Islet precursor cell (in vitro differentiated cells): ENCODE data around the gene TRABD.
"Not testable (repeated sequence)": the region's sequence is repeated elsewhere in the genome, so short reads cannot be mapped to it uniquely, and the experiment has no call there.

Experiments
- DNase-seq: peaks from one replicate; pipeline ENCODE4 v3.0.0-alpha.2; 2018

The TRABD gene

DNA sequence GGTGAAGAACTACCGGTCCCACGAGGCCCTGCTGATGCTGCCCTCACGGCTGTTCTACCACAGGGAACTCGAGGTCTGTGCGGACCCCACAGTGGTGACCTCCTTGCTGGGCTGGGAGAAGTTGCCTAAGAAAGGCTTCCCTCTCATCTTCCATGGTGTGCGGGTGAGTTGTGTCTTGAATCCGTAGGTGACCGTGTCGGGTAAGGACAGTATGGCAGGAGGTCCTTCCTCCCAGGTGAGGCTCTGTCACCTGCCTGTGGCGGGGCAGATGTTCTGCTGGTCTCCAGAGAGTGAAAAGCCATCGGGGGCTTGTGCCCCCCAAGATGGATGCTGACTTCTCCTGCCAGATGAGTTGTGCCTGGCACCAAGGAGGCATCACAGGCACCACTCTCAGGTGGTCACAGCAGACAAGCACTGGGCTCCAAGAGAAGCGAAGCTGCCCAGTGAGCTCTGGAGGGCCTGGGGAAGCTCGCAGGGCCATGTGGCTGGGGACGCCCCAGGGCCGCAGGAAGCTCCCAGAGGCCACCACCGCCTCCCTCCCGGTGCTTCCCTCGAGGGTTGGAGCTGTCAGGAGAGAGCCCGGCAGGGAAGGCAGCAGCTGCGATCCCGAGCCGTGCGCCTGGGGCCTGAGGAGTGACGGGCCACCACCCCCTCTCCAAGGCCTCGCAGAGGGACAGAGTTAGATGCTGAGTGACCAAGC lies 32.5 kb upstream of the TRABD start:
- no peak for DNase-seq

DNA sequence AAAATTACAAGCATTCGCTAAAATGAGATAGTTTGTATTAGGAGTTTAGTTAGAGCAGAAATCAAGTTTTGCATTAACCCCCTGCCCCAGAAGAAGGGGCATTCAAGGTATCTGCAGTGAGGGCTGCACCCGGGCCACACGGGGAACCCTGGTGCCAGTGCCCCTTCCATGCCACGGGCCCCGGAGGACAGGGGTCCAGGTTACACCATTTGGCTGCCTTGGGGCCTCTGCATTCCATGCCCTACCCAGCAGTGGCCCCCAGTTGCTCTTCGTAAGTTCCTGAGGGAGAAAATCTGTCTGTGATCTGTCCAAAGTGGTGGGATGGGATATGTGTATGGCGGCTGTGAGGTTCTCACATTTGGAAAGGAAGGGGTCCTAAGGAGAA lies 32.0 kb upstream of the TRABD start:
- peak; percentile 37 for DNase-seq

GRCh38 chr22:50157709-50158375 lies 27.9 kb upstream of the TRABD start:
- DNase-seq = no peak

DNA sequence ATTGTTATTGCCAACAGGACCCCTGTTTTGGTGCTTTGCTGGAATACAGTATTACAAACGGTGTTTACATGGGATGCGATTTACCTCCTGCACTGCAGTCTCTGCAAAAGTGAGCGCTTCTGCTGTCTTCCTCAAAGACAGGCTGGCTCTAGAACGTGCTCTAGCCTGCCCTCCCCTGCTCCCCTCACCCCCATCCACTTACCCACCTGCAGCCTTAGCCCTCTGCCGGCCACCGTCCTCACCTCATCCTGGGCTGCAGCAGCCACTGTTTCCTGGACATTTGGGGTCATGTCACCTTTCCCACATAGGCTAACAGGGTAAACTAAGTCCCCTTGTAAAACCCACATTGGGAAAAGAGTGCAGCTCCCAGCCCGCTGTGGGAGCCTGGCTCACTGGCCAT lies 24.8 kb upstream of the TRABD start:
- DNase-seq = no peak

- no peak for DNase-seq
These were observed 24.0 kb upstream of the TRABD start for GRCh38 chr22:50161508-50162390.

- no peak for DNase-seq
These were observed 23.2 kb upstream of the TRABD start for GRCh38 chr22:50162391-50162956.

DNA sequence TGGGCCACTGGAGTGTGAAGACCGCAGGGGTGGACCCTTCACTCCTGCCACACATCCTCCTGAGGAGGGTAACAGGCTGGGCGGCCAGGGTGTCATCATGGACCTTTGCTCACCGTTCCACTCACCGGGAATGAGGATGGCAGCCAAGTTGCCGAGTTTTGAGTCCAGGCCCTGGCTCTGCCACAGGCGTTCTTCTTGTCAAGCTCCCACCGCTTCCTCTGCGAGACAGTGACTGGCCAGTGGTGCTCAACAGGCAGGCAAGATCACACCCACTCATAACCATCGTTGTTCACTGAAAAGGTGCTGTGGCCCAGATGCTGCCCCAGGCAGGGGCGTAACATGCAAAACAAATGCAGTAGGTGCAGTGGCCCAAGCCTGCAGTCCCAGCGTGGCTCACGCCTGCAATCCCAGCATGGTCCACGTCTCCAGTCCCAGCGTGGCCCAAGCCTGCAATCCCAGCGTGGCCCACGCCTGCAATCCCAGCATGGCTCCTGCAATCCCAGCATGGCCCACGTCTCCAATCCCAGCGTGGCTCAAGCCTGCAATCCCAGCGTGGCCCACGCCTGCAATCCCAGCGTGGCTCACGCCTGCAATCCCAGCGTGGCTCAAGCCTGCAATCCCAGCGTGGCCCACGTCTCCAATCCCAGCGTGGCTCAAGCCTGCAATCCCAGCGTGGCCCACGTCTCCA lies 20.1 kb upstream of the TRABD start:
- DNase-seq = no peak

GRCh38 chr22:50167689-50168489 lies 17.8 kb upstream of the TRABD start:
- no peak for DNase-seq

DNA sequence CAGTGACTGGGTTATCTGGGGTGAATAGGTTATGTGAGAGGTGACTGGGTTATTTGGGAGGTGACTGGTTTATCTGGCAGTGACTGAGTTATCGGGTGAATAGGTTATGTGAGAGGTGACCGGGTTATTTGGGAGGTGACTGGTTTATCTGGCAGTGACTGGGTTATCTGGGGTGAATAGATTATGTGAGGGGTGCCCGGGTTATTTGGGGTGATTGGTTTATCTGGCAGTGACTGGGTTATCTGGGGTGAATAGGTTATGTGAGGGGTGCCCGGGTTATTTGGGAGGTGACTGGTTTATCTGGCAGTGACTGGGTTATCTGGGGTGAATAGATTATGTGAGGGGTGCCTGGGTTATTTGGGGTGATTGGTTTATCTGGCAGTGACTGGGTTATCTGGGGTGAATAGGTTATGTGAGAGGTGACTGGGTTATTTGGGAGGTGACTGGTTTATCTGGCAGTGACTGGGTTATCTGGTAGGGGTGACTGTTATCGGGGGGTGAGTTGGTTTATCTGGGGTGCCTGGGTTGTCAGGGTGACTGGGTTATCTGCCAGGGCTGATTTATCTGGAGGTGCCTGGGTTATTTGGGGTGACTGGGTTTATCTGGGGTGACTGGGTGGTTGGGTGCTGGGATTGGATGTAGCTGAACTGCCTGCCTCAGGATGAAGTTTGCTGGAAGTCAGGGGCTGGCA lies 17.1 kb upstream of the TRABD start:
- DNase-seq = not testable (repeated sequence)

DNA sequence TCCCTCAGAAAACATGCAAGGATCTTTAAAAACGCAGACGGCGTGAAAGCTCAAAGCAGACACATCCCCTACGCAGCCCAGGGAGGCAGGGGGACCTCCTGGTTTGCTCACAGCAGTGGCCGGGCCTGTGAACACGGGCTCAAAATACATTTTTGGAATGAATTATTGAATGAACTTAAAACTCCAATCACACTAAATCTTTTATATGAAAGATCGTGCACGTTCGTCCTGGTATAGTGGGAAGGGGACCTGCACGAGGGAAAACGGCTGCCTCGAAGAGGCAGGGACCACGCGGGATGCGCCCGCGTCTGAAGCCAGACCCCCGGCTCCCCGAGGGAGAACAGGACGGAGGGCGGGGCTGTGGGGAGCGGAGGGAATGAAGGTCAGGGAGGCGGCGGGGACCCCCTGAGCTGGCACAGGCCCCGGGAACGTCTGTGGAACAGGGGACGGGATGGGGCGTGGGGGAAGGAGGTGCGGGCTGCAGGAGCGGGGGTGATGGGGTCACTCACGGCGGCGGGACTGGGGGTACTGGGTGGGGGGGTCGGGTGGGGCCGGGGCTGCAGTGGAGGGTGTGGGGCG lies 16.4 kb upstream of the TRABD start:
- no peak for DNase-seq

DNA sequence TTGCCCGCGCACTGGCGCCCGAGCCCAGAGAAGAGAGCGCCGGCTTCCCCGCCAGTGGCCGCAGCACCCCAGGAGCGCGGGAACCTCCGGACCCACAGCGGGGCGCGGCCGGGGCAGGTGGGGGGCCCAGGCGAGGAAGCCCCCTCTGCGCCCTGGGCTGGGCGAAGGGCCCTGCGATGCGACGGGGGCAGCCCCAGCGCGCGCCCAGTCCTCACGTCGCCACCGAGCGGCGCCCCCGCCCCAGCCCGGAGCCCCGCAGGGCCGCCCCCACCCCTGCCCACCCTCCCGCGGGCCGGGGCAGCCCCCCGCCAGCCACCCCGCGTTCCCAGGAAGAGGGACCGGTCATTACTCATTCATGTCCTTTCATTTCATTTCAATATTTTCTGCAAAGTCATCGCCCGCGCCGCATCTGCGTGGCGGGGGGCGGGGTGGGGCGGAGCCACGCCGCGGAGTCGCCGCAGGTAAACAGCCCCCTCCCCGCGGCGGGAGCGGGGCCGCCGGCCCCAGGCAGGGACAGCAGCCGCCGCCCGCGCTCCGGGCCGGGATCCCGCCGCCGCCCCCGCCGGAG lies 15.9 kb upstream of the TRABD start:
- DNase-seq = no peak

DNA sequence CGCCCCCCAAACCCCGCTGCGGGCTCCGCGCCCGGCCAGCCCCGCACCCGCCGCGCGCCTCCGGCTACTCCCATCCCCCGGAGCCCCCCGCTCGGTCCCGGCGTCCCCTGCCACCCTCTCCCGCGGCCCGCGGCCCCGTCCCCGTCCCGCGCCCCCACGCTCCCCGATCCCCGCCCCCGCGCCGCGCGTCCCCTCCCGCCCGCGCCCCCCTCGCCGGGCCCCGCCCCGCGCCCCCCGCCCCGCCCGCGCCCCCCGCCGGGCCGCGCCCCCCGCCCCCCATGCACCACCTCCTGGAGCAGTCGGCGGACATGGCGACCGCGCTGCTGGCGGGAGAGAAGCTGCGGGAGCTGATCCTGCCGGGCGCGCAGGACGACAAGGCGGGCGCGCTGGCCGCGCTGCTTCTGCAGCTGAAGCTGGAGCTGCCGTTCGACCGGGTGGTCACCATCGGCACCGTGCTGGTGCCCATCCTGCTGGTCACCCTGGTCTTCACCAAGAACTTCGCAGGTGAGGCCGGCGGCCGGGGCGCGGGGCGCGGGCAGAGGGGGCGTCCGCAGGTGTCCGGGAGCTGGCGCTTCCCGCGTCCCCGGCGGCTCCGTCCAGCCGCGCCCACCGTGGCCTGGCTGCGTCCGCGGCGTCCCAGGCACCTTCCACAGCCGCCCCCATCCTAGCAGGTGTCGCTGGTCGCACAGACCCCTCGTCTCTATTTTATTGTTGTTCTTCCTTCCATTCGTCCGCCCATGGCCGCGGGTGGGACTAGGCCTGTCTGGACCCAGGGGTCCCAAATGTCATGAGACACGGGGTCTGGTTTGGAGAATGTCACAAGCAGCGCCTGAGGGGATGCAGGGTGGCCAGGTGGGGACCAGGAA lies 15.0 kb upstream of the TRABD start, which contains the start of gene PANX2:
PANX2 (plus strand) TSS at position 279 of the 866 bp plus-strand sequence; CDS start at position 279, 0 bp downstream.
- no peak for DNase-seq

DNA sequence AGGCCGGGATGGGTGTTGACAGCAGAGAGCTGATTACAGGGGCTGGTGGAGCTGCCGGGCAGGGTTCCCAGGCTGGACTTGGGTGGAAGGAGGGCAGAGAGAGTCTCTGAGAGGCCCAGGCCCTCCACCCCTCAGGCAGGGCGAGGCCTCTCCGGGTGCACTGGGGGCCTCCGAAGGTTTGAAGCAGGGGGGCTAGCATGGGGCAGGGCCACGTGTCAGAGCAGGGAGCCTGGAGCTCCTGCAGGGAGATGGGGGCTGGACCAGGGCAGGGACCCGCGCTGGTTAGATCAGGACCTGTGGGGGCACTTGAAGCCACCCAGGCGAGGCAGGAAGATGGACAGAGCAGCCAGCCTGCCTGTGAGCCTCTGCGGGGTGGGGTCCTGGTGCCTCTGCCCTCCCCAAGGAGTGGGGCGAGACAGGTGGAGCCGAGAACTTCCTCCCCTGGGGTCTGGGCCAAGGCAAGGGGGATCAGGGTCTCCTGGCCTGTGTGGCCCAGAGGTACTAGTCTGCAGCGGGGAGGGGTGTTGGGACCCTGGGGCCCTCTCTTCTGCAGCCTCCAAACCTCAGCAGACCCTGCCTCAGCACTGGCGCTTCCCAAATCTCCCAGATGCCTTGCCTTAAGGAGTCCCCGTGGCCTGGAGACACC lies 14.3 kb upstream of the TRABD start:
- no peak for DNase-seq

- no peak for DNase-seq
These were observed 13.7 kb upstream of the TRABD start for GRCh38 chr22:50171965-50172421.

DNA sequence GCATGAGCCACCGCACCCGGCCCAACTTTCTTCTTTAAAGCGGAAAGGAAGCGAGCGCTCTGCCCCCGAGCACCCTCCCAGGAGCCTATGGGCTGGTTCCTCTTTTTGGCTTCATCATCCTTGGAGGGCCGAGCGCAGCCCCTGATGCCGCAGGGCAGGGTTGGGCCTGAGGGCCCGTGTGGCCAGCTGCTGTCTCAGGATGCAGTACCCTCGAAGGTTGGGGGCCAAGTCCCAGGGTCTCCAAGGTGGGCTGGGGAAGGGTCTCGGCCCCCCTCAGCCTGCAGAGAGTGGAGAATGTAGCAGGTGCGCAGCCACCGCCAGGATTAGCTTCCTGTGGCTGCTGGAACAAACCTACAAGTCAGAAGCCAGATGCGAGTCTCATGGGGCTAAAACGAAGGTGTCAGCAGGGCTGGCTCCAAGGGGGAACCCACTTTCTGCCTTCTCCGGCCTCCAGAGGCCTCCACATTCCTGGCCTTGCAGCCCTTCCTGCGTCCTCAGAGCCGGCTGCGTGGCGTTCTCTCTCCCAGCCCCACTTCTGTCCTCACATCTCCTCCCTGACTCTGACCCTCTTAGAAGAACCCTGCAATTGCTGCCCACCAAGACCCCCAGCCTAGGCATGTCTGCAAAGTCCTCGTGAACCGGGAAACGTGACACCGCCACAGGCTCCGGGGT lies 12.3 kb upstream of the TRABD start:
- no peak for DNase-seq

GRCh38 chr22:50173983-50174355 lies 11.7 kb upstream of the TRABD start:
- DNase-seq = no peak

- no peak for DNase-seq
These were observed 11.1 kb upstream of the TRABD start for GRCh38 chr22:50174382-50175190.

DNA sequence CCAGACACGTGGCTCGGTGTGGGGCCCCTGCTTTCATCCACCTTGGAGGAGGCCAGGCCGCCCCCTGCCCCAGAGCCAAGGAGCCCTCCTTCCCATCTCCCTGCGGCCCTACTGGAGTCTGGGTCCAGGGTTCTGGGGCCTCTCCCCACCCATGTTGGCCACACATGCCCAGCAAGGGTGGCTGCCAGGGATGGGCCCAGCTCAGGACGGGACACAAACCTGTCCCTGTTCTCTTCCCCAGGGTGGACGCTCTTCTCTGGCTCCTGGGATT lies 10.6 kb upstream of the TRABD start:
- DNase-seq = no peak
